Skin epidermis (tissue), 12 donors: ENCODE measurements around the gene HOXC6.

Experiments used
- H3K27ac ChIP-seq, 21 experiments: fragments of 200-600 bp; sonication (generic) in 11 of 21; one replicate each; pipeline ENCODE4 v1.5.0; 2020; ENCODE audit warnings: mild to moderate bottlenecking in 3 of 21, inconsistent platforms in 2 of 21, moderate library complexity in 2 of 21
- H3K4me3 ChIP-seq, 7 experiments: fragments of 200-600 bp; sonication (generic) in 2 of 7; one replicate each; pipeline ENCODE4 v1.5.0; 2020; ENCODE audit warnings: inconsistent platforms in 2 of 7, mild to moderate bottlenecking in 2 of 7, moderate library complexity in 1 of 7

The HOXC6 gene

DNA sequence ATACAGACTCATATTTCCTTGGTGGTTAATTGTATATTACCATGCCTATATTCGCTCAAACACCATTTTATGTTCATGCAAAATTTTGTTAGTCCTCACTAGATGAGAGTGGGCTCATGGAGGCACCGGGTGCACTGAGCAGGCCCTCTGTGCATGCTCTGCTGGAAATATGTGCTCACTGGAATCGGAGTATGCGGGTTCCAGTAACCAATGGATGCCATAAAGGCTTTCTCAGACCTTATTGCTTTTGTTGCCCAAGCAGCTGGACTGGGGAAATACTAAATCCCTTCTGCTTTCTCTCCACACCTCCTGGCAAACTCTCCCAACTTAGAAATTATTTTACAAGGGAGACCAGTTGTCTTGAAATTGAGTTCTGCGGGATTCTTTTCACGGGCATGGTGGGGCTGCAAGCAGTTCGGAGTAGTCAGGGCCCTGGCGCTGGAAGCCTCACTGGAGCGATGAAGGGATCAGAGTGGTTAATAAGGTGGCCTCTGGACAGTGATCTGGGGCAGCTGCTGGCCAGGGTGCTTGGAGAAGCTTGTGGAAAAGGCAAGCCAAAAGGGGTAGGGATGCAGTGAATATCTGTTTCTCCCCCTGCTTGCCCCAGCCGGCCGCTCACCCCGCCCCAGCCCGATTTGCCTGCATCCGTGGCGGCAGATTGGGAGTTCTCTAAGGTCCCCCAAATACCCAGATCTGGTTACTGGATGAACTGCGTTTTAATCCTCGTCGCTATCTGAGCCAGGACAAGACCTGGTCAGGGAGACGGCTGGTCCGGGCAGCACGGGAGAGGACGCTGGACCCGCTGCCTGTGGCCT is 7.4 kb upstream of the HOXC6 start:
- Histone ChIP-seq H3K4me3 (peak overlapping the region in 3 of 7 experiments; percentile 1 to 58 (median 11)), H3K27ac (peak overlapping the region in 14 of 21 experiments; percentile 5 to 98 (median 86))

DNA sequence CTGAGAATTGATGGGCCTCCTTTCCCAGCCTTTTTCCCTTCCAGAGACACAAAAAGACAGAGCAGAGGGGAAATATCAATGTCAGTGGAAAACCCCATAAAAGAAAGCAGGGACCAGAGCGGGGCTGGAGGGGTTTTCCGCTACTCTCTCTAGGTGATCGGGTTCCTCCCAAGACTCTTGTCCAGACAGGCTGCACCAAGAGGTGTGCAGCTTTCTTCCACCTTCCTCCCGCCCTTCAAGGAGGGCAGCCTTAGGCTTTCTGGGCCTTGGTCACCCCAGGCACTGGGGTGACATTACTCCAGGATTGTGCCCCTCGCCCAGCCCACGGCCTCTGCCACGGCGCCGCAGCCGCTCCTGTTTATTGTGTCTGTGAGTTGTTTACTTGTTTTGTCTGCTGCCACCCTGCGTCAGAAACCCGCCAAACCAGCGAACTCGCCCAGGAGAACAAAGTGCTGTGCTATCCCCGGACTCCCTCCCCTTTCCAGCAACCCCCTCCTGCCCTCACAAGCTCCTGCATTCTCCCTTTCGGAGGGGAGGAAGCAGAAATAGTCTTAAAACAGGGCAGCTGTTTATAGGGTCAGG is 6.7 kb upstream of the HOXC6 start:
- peak overlapping the region in 3 of 7 experiments; percentile 1 to 13 (median 11) for H3K4me3 ChIP-seq
- H3K27ac ChIP-seq, result peak overlapping the region in 16 of 21 experiments; percentile 5 to 98 (median 86)

DNA sequence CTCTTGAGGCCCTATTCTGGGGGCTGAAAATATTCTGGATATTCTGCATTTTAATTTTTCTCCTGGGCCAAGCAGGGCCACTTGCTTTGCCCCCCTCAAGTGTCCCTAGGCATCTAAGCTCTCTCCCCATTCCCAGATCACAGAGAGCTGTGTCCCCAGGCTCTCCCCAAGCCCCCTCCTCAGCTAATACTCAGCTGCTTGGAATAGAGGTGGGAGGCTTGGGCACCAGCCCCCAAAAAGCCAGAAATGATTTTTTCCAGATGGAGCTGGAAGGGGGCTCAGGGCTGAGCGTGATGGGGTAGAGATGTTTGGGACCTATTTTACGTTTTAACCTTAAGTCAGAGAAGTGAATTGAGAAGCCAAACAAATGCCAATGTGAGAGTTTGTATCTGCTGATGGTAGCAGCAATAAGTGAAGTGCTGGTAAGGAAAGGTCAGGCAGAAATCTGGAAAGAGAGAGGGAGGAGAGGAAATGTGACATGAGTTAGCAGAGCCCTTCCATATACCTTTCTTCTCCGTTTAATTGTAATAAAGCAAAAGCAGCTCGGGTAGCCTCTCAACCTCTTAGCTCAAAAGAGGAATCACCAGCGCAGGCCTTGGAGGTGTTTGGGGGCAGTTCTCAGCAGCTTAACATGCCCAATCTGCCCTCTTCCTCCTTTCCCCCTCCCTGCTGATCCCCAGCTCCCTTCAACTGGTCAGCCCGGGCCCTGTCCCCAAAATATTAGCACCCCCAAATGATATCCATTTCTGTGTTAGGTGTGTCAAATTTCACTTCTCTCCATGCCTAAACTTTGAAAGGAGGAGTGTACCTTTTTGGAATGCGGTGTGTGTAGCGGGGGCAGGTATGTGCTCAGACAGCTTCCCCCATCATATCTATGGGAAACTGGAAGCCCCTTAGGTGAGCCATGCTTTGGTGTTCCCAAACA is 5.0 kb upstream of the HOXC6 start:
- Histone ChIP-seq H3K4me3 (no peak overlapping the region), H3K27ac (peak overlapping the region in 10 of 21 experiments; percentile 25 to 98 (median 75))

DNA sequence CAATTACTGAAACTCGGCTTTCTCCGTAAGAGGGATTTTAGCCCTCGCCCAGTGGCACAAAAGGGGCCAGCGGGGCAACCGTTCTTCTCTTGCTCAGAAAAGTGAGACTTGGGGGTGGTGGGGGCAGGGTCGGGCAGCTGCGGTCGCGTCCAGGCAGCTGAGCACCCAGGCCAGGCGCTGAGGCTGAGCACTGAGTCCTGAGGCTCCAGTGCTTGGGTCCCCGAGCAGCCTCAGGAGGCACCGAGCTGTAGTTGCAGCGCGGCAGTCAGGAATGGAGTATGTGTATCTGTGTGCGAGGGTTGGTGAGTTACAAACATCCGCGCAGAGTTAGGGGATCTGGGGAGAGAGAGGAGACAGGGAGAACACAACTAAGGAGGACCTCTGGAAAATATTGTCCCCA is 4.1 kb upstream of the HOXC6 start:
- peak overlapping the region in 10 of 21 experiments; percentile 21 to 98 (median 75) for H3K27ac ChIP-seq
- no peak overlapping the region for H3K4me3 ChIP-seq

DNA sequence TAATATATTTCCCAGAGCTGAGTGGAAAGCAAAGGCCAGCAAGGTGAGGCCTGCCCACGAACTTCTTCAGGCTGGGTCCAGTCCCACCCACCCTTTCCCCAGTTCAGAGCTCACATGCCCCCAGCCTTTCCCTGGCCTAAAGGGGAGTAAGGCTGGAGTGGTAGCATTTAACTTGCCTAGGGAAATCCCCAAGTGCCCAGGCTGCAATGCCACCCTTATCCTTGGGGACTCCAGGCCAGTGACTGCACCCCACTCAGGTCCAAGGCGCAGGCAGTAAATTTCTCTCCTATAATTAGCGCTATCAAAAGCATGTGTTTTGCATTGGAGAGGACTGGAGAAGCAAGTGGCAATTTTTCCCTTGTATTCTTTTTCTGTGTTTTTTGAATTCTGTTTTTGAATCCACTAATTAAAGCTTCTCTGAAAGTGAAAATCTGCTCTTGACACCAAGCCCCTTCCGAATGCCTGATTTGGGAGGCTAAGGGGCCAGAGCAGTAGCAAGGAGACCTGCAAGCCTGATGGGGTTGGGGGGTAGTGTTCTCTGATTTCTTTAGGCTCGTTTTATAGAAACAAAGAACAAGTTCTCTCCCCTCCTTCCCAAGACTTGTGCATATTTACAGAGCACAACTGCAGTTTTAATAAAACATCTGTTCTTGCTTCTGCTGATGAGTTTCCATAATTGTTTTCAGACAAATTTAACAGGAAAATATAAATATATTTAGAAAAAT is 3.5 kb upstream of the HOXC6 start:
- no peak overlapping the region for H3K4me3 ChIP-seq

DNA sequence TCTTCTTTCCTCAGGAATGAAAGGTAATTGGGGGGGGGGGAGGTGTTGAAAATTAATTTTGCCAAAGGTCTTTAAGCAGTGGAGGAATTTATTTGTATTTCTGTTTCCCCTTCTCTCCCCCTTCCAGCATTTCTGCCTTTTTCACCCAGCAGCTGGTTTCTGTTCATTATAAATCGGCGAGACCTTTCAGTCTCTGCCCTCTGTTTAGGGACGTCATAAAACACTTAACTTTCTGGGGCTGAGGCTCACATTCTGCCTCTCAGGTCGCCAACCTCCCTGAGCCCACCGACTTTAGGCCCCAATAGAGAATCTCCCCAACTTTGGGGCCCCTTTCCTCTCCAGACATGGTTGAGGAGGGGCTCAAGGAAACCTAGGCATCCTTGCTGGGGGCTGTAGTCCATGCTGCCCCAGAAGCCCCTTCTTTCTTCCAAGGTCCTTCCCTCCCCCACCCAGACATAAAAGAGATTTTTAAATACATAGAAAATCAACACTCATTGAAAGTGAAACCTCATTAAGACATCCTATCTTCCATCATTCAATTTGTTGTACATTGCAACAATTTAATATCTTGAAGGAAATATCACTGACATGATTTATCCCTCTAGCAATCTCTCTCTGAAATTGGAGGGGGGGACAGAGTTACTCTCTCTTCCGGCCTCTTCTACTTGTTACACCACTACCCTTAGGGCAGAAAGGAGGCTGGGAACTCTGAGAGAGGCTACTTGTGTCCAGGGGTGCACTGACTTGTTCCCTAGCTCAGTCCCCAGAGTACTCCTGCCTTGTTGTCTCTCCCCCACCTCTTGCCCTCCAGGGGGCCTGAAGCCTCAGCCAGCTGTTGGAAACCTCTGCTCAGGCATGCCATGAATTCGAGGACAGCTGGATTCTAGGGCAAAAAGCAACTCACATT is 2.5 kb upstream of the HOXC6 start:
- Histone ChIP-seq H3K27ac (peak overlapping the region in 10 of 21 experiments; percentile 42 to 98 (median 80)), H3K4me3 (no peak overlapping the region)

More for the DNA sequence above, 3.5 kb upstream of the HOXC6 start:
- peak overlapping the region in 10 of 21 experiments; percentile 21 to 98 (median 78) for H3K27ac ChIP-seq

DNA sequence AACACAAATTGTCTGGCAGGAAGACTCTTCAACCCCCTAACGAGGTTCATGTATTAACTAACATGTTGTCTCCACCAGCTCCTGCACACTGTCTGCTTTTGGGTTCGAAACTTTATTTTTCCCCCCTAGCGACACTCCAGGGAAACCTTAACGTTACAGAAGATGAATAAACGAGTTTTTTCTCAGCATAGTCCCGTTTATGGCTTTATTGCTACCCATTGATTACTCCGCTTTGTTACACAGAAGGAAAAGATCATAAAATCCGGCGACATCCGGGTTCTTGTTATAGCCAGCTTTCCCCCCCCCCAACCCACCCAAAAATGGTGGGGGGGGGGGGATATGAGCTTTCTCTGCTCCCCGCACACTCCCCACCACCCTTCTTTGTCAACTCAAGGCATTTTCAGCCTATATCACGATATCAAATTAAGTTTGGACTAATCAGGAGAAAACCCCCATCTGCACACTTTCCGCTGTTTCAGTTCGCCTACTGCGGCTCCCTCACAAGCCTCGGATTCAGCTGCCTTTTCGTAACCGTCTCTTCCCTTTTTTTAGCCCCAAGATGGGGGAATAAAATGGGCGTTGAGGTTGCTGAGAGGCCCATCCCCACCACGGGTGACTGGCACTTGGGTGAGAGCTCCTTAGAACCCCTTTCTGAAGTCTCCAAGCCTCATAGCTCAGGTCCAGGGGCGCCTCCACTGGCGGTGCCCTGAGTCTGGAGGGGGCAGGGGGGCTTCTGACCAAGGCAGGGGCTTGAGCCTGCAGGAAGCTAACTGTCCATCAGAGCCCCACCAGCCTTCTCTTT is 1.4 kb upstream of the HOXC6 start:
- H3K4me3 ChIP-seq, result no peak overlapping the region
- peak overlapping the region in 9 of 21 experiments; percentile 42 to 98 (median 82) for H3K27ac ChIP-seq

DNA sequence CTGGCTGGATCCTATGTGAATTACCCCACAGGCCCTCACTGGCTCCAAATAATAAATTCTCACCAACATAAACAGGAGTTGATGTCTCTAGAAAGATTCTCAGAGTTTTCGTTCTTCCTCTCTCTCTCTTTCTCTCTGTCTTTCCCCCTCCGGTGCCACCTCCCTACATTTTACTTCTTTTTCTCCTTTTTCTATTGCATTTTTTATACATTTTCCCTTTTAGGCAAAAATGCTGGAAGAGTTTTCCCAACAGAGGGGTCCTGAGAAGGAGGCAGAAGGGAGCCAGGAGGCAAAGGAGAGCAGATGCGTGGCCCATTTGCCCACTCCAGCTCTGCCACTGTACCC is 826 bp upstream of the HOXC6 start:
- peak overlapping the region in 9 of 21 experiments; percentile 42 to 98 (median 82) for H3K27ac ChIP-seq
- H3K4me3 ChIP-seq, result no peak overlapping the region

DNA sequence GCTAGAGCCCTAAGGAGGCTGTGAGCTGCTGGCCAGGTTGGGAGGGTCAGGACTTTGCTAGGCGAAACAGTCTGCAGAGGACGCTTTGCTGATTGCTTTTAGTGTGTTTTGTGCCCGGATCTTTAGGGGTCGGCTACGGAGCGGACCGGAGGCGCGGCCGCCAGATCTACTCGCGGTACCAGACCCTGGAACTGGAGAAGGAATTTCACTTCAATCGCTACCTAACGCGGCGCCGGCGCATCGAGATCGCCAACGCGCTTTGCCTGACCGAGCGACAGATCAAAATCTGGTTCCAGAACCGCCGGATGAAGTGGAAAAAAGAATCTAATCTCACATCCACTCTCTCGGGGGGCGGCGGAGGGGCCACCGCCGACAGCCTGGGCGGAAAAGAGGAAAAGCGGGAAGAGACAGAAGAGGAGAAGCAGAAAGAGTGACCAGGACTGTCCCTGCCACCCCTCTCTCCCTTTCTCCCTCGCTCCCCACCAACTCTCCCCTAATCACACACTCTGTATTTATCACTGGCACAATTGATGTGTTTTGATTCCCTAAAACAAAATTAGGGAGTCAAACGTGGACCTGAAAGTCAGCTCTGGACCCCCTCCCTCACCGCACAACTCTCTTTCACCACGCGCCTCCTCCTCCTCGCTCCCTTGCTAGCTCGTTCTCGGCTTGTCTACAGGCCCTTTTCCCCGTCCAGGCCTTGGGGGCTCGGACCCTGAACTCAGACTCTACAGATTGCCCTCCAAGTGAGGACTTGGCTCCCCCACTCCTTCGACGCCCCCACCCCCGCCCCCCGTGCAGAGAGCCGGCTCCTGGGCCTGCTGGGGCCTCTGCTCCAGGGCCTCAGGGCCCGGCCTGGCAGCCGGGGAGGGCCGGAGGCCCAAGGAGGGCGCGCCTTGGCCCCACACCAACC is 1.5 kb downstream of the HOXC6 start:
- Histone ChIP-seq H3K27ac (peak overlapping the region in 9 of 21 experiments; percentile 46 to 88 (median 81)), H3K4me3 (peak overlapping the region in 3 of 7 experiments; percentile 21 to 41 (median 34))

DNA sequence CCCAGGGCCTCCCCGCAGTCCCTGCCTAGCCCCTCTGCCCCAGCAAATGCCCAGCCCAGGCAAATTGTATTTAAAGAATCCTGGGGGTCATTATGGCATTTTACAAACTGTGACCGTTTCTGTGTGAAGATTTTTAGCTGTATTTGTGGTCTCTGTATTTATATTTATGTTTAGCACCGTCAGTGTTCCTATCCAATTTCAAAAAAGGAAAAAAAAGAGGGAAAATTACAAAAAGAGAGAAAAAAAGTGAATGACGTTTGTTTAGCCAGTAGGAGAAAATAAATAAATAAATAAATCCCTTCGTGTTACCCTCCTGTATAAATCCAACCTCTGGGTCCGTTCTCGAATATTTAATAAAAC is 2.2 kb downstream of the HOXC6 start:
- no peak overlapping the region for H3K4me3 ChIP-seq

DNA sequence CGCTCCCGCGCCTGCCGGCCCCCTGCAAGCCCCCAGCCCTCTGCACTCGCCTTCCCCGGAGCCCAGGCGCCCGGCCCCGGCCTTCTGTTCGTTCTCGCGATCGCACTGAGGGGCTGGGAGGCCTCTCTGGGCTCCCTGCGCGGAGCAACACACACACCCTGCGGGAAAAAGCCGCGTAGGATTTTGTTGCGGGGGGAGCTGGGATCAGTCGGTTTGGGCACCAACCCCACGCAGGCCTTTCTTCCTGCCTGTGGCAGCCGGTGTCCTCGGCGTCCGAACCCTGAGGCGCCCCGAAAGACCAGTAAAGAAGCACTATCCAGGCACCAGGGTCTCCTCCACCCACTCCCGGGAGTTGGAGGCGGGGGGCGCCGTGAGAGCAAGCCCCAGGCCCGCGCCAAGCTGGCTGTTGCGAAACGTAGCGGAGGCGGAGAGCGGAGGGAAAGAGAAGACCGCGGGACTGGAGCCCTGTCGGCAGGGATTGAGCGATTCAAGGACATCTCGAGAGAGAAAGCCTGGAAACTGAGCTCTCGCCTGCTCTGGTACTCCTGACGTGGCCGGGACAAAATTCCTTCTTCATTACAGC is 2.7 kb downstream of the HOXC6 start:
- Histone ChIP-seq H3K4me3 (peak overlapping the region in 1 of 7 experiments; percentile 1), H3K27ac (peak overlapping the region in 9 of 21 experiments; percentile 33 to 88 (median 81))

More for the DNA sequence above, 2.2 kb downstream of the HOXC6 start:
- peak overlapping the region in 8 of 21 experiments; percentile 64 to 88 (median 81) for H3K27ac ChIP-seq

DNA sequence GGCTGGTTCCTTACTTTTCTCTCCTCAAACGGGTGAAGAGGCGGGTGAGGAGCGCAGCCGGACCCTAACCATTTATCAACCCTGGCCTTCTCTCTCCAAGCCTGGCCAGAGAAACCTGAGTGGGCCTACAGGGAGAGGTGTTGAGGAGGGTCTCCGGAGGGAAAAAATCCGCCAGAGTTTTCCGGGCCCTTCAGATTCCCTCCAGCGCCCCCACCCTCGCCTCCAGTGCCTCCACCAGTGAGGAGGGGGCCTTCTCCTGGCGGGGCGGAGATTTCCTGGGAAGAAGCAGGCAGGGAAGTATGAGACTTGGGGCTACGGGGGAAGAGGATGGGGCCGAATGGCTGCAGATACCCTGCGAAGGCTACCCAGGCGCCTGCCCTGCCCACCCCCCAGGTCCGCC is 3.2 kb downstream of the HOXC6 start:
- Histone ChIP-seq H3K27ac (peak overlapping the region in 8 of 21 experiments; percentile 64 to 88 (median 81)), H3K4me3 (no peak overlapping the region)

DNA sequence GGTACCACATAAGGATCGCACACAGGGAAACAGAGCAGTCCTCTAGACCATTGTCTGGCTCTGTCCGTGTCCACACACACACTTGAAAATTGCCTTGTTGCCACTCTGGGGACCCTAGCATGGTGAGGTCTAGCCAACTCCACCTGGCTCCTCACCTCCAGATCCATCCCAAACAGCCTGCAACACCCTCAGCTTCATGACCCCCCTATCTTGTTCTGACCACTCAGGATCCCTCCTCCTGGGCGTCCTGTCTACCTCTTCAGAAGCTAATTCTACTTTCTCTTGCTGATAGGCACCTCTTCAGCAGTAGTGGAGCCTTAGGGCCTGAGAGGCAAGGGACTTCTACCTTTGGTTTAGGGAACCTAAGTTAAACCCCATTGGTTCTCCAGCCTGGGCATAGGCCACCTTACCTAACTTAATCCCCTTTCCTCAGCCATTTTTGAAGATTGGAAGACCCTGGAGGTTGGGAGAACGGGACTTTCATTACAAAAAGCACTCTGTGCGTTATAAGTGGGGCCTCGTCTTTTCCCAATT is 3.9 kb downstream of the HOXC6 start:
- Histone ChIP-seq H3K4me3 (no peak overlapping the region), H3K27ac (peak overlapping the region in 6 of 21 experiments; percentile 75 to 88 (median 84))

DNA sequence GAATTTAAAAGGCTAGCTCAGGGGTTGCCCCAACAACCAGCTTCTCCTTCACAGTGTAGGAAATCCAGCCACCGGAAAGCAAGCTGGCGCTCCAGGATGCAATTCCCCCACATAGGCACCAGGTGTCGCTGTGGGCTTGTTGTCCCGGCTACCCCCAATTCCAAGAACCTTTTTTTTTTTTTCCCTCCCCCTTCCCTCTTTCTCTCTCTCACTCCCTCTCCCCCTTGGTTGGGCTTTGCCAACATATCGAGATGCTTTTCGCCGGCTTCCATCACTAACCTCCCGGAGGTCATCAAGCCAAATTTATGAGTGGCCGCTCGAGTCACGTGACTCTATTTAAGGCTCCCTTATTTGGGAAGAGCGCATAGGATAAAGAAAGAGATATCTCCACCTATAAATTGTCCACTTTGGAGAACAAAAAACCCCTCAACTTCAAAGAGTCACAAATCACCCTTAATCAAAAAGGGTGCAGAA is 4.4 kb downstream of the HOXC6 start, which contains the start of gene HOXC5:
HOXC5 (plus strand) TSS at position 424 of the 474 bp plus-strand sequence. CDS start 73 bp downstream, outside the sequence.
- Histone ChIP-seq H3K27ac (peak within 1 kb of the TSS in 8 of 21 experiments; percentile 1 to 88 (median 81)), H3K4me3 (peak within 1 kb of the TSS; percentile 14 to 36 (median 30))
